ENCODE data around the gene PPP2R2B.

DNA sequence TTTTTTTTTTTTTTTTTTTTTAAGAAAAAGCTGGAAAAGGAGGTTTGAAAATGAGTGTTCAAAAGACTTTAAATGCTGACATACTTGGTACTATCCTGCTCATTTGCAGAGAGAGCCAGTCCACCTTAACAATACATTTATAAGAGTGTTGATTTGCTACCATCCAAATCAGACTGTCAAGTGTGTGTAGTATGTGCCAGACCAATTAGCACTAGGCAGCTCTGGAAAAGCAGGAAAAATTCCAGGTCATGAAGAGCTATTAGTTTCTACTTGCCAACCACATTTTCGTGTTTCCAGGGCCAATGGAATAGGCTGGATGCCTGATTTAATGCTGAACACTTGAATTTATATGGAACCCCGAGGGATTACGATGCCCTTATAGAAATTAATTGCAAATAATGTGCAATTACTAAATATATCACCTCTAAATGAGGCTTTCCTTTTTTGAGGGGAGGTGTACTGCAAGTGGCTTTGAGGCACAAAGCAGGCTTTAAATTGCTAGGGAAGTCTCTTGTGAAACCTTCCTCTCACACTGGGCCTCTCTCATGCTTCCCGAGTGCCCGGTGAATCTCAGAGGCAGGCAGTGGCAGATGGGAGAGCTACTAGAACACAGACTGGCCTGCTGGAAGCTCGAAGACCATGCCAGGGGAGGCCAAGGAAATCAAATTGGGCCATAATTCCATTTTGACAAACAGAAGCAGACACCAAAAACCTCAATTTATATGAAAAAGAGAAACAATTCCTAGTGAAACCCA lies 178.7 kb downstream of the PPP2R2B start:
- TF ChIP-seq, protein P1, sequence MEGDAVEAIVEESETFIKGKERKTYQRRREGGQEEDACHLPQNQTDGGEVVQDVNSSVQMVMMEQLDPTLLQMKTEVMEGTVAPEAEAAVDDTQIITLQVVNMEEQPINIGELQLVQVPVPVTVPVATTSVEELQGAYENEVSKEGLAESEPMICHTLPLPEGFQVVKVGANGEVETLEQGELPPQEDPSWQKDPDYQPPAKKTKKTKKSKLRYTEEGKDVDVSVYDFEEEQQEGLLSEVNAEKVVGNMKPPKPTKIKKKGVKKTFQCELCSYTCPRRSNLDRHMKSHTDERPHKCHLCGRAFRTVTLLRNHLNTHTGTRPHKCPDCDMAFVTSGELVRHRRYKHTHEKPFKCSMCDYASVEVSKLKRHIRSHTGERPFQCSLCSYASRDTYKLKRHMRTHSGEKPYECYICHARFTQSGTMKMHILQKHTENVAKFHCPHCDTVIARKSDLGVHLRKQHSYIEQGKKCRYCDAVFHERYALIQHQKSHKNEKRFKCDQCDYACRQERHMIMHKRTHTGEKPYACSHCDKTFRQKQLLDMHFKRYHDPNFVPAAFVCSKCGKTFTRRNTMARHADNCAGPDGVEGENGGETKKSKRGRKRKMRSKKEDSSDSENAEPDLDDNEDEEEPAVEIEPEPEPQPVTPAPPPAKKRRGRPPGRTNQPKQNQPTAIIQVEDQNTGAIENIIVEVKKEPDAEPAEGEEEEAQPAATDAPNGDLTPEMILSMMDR (IDR thresholded peaks at IDR 0.05) = no peak
- no peak for TF ChIP-seq POLR2A (IDR thresholded peaks at IDR 0.05)

All from Peyer's patch (tissue), 4 donors.